ENCODE results near the gene CMTM8.

CMTM8 gene

GRCh38 chr3:32281570-32282106 is 43.2 kb downstream of the CMTM8 start:
- no peak for ATAC-seq
- Mint-ChIP-seq H3K27ac (no peak overlapping the region), H3K9me3 (no peaks in the 10 kb centered on the region), H3K4me1 (peaks cover 10% of the 10 kb centered on the region), H3K36me3 (no peaks in the 10 kb centered on the region), H3K4me3 (no peak overlapping the region)
- no peak for DNase-seq (ENCODE audit: low spot score in 2 of 2)

- Mint-ChIP-seq H3K9me3 (no peaks in the 10 kb centered on the region), H3K27ac (peak overlapping the region; percentile 58), H3K4me3 (no peak overlapping the region), H3K36me3 (no peaks in the 10 kb centered on the region), H3K4me1 (peaks cover 10% of the 10 kb centered on the region)
- DNase-seq (ENCODE audit: low spot score in 2 of 2) (no peak), ATAC-seq (no peak)
These were observed 44.2 kb downstream of the CMTM8 start for GRCh38 chr3:32282578-32283154.

GRCh38 chr3:32283304-32283703 is 44.8 kb downstream of the CMTM8 start:
- H3K36me3 Mint-ChIP-seq, result no peaks in the 10 kb centered on the region
- H3K27ac Mint-ChIP-seq, result peak overlapping the region; percentile 58
- H3K4me1 Mint-ChIP-seq, result peaks cover 10% of the 10 kb centered on the region
- H3K4me3 Mint-ChIP-seq, result no peak overlapping the region
- H3K9me3 Mint-ChIP-seq, result no peaks in the 10 kb centered on the region
- DNase-seq (ENCODE audit: low spot score in 2 of 2) (no peak), ATAC-seq (no peak)

- Mint-ChIP-seq H3K9me3 (no peaks in the 10 kb centered on the region), H3K4me1 (peaks cover 21% of the 10 kb centered on the region), H3K27ac (peak overlapping the region; percentile 58), H3K36me3 (no peaks in the 10 kb centered on the region), H3K4me3 (no peak overlapping the region)
- DNase-seq (ENCODE audit: low spot score in 2 of 2), result no peak
- ATAC-seq, result no peak
These were observed 46.1 kb downstream of the CMTM8 start for GRCh38 chr3:32284443-32285212.

GRCh38 chr3:32285891-32286290 is 47.4 kb downstream of the CMTM8 start:
- Mint-ChIP-seq H3K4me3 (peak overlapping the region; percentile 44), H3K4me1 (peaks cover 21% of the 10 kb centered on the region)

GRCh38 chr3:32288819-32289218 is 50.3 kb downstream of the CMTM8 start:
- Mint-ChIP-seq H3K4me3 (peak overlapping the region; percentile 36), H3K36me3 (no peaks in the 10 kb centered on the region), H3K27ac (peak overlapping the region; percentile 78), H3K4me1 (peaks cover 16% of the 10 kb centered on the region), H3K9me3 (no peaks in the 10 kb centered on the region)
- peak; percentile 89 for ATAC-seq
- no peak for DNase-seq (ENCODE audit: low spot score in 2 of 2)

More at GRCh38 chr3:32285891-32286290, 47.4 kb downstream of the CMTM8 start:
- no peak for DNase-seq (ENCODE audit: low spot score in 2 of 2)
- Mint-ChIP-seq H3K36me3 (no peaks in the 10 kb centered on the region), H3K9me3 (no peaks in the 10 kb centered on the region), H3K27ac (peak overlapping the region; percentile 52)
- ATAC-seq, result peak; percentile 45

GRCh38 chr3:32290619-32291018 is 52.1 kb downstream of the CMTM8 start:
- Mint-ChIP-seq H3K36me3 (no peaks in the 10 kb centered on the region), H3K27ac (no peak overlapping the region), H3K9me3 (no peaks in the 10 kb centered on the region), H3K4me1 (peaks cover 16% of the 10 kb centered on the region), H3K4me3 (no peak overlapping the region)
- no peak for ATAC-seq
- no peak for DNase-seq (ENCODE audit: low spot score in 2 of 2)

GRCh38 chr3:32292085-32292796 is 53.8 kb downstream of the CMTM8 start:
- Mint-ChIP-seq H3K27ac (no peak overlapping the region), H3K9me3 (no peaks in the 10 kb centered on the region), H3K4me3 (no peak overlapping the region), H3K36me3 (no peaks in the 10 kb centered on the region), H3K4me1 (peaks cover 18% of the 10 kb centered on the region)
- ATAC-seq (no peak), DNase-seq (ENCODE audit: low spot score in 2 of 2) (no peak)

- no peak for DNase-seq (ENCODE audit: low spot score in 2 of 2)
- Mint-ChIP-seq H3K4me1 (peaks cover 21% of the 10 kb centered on the region), H3K4me3 (no peak overlapping the region), H3K36me3 (no peaks in the 10 kb centered on the region), H3K9me3 (no peaks in the 10 kb centered on the region), H3K27ac (no peak overlapping the region)
- no peak for ATAC-seq
These were observed 55.4 kb downstream of the CMTM8 start for GRCh38 chr3:32293903-32294302.

GRCh38 chr3:32296251-32297204 is 58.0 kb downstream of the CMTM8 start:
- ATAC-seq (peak; percentile 70), DNase-seq (ENCODE audit: low spot score in 2 of 2) (peak; percentile 25 to 71)
- Mint-ChIP-seq H3K9me3 (no peaks in the 10 kb centered on the region), H3K27ac (no peak overlapping the region), H3K36me3 (no peaks in the 10 kb centered on the region), H3K4me3 (peak overlapping the region; percentile 34), H3K4me1 (peaks cover 15% of the 10 kb centered on the region)

GRCh38 chr3:32297366-32297765 is 58.9 kb downstream of the CMTM8 start:
- Mint-ChIP-seq H3K27ac (peak overlapping the region; percentile 78), H3K4me1 (peaks cover 18% of the 10 kb centered on the region), H3K9me3 (no peaks in the 10 kb centered on the region), H3K4me3 (peak overlapping the region; percentile 34), H3K36me3 (no peaks in the 10 kb centered on the region)
- peak; percentile 81 for ATAC-seq
- no peak for DNase-seq (ENCODE audit: low spot score in 2 of 2)

GRCh38 chr3:32301426-32301825 is 62.9 kb downstream of the CMTM8 start:
- ATAC-seq (no peak), DNase-seq (ENCODE audit: low spot score in 2 of 2) (no peak)
- Mint-ChIP-seq H3K4me1 (peaks cover 33% of the 10 kb centered on the region), H3K27ac (no peak overlapping the region), H3K36me3 (no peaks in the 10 kb centered on the region), H3K9me3 (no peaks in the 10 kb centered on the region), H3K4me3 (no peak overlapping the region)

GRCh38 chr3:32302601-32303398 is 64.3 kb downstream of the CMTM8 start:
- H3K4me1 Mint-ChIP-seq, result peaks cover 30% of the 10 kb centered on the region
- no peaks in the 10 kb centered on the region for H3K36me3 Mint-ChIP-seq
- H3K9me3 Mint-ChIP-seq, result no peaks in the 10 kb centered on the region
- ATAC-seq (no peak), DNase-seq (ENCODE audit: low spot score in 2 of 2) (no peak)
- H3K27ac Mint-ChIP-seq, result peak overlapping the region; percentile 79
- peak overlapping the region; percentile 46 for H3K4me3 Mint-ChIP-seq

- Mint-ChIP-seq H3K4me3 (peak overlapping the region; percentile 46), H3K4me1 (peaks cover 28% of the 10 kb centered on the region), H3K27ac (peak overlapping the region; percentile 79), H3K9me3 (no peaks in the 10 kb centered on the region), H3K36me3 (no peaks in the 10 kb centered on the region)
- no peak for ATAC-seq
- no peak for DNase-seq (ENCODE audit: low spot score in 2 of 2)
These were observed 64.9 kb downstream of the CMTM8 start for GRCh38 chr3:32303399-32303747.
